Measurements from ENCODE around the gene CHCHD5. TPM values are rescaled to one million over a fixed set of nuclear protein-coding genes. Genes with fewer than 3 reads are reported as not detected.
"Not testable (repeated sequence)": the region's sequence is repeated elsewhere in the genome, so short reads cannot be mapped to it uniquely, and the experiment has no call there.

Gene CHCHD5
- total RNA-seq = 29.4 and 35.4 TPM in 2 replicates
- long read RNA-seq, transcript CHCHD5-201 (4 exons, 691 nt) = major isoform, 5 of 10 reads
- long read RNA-seq, partial matches to known transcripts = 0 of 10 reads
- long read RNA-seq, other reads (novel, unspliced or antisense) = 5 of 10 reads

DNA sequence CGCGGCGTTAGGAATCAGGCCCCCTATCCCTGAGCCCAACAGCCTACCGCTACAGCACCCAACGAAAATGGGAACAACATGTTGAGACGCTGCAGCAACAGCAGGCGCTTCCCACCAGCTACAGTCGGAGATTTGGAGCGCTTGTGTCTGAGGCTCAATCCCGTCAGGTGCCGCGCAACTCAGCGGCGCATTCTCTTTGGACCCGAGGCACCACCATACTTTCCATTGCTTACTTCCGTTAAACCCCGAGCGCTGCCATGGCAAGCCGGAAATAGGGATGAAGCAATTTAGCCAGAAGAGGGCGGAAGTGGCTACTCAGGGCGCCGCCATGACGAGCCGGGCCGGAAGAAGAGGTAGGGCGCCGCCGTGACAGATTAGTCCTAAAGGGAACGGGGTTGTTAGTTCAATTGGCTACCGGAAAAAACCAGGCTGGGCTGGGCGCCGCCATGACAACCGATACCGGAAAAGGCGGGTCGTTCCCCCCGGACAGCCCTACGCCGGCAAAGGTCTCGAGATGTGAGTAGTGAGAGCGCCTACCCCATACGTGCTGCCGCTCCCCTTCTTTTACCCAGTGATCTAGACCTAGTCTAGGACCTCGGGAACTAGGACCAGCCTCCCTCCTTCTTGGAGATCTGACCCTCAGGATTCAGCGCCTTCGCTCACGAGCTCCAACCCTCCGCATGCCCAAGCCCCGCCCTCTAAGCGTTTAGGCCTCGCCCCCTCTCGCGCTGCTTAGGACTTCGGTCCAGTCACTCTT is at the start of gene CHCHD5:
CHCHD5 (plus strand) TSS at position 476 of the 757 bp plus-strand sequence; CDS start at position 515, 39 bp downstream.
- H3K27me3 Mint-ChIP-seq (ENCODE audit: low read depth) = no peaks in the 10 kb centered on the region
- H3K9me3 Mint-ChIP-seq = no peaks in the 10 kb centered on the region
- H3K27ac Mint-ChIP-seq (ENCODE audit: unreplicated experiment) = peak within 1 kb of the TSS; percentile 99
- peaks cover 32% of the 10 kb centered on the region for H3K4me1 Mint-ChIP-seq
- H3K36me3 Mint-ChIP-seq (ENCODE audit: low read depth) = peaks cover 13% of the 10 kb centered on the region
- peak within 1 kb of the TSS; percentile 99 for H3K4me3 Mint-ChIP-seq
- DNase-seq (ENCODE audit: low read depth, low spot score) = peak; percentile 79
- peak; percentile 42 for TF ChIP-seq CTCF (conservative IDR thresholded peaks at IDR 0.05)

GRCh38 chr2:112534826-112535225 is 49.6 kb upstream of the CHCHD5 start:
- H3K4me3 Mint-ChIP-seq = no peak overlapping the region
- peak overlapping the region; percentile 57 for H3K27ac Mint-ChIP-seq (ENCODE audit: unreplicated experiment)
- H3K27me3 Mint-ChIP-seq (ENCODE audit: low read depth) = no peaks in the 10 kb centered on the region
- TF ChIP-seq CTCF (conservative IDR thresholded peaks at IDR 0.05) = no peak
- H3K9me3 Mint-ChIP-seq = no peaks in the 10 kb centered on the region
- peaks cover 18% of the 10 kb centered on the region for H3K36me3 Mint-ChIP-seq (ENCODE audit: low read depth)
- no peak for DNase-seq (ENCODE audit: low read depth, low spot score)
- peaks cover 6% of the 10 kb centered on the region for H3K4me1 Mint-ChIP-seq

- not testable (repeated sequence) for H3K9me3 Mint-ChIP-seq; H3K27ac Mint-ChIP-seq (ENCODE audit: unreplicated experiment); DNase-seq (ENCODE audit: low read depth, low spot score); H3K36me3 Mint-ChIP-seq (ENCODE audit: low read depth); H3K4me1 Mint-ChIP-seq; H3K27me3 Mint-ChIP-seq (ENCODE audit: low read depth)
- peak overlapping the region; percentile 29 for H3K4me3 Mint-ChIP-seq
Measured at GRCh38 chr2:112536665-112537064, 47.7 kb upstream of the CHCHD5 start.

GRCh38 chr2:112539306-112539705 is 45.1 kb upstream of the CHCHD5 start:
- H3K4me1 Mint-ChIP-seq = peaks cover 7% of the 10 kb centered on the region
- no peak for TF ChIP-seq CTCF (conservative IDR thresholded peaks at IDR 0.05)
- H3K27ac Mint-ChIP-seq (ENCODE audit: unreplicated experiment) = no peak overlapping the region
- no peaks in the 10 kb centered on the region for H3K27me3 Mint-ChIP-seq (ENCODE audit: low read depth)
- no peak for DNase-seq (ENCODE audit: low read depth, low spot score)
- peaks cover 2% of the 10 kb centered on the region for H3K36me3 Mint-ChIP-seq (ENCODE audit: low read depth)
- peak overlapping the region; percentile 59 for H3K4me3 Mint-ChIP-seq
- H3K9me3 Mint-ChIP-seq = no peaks in the 10 kb centered on the region

DNA sequence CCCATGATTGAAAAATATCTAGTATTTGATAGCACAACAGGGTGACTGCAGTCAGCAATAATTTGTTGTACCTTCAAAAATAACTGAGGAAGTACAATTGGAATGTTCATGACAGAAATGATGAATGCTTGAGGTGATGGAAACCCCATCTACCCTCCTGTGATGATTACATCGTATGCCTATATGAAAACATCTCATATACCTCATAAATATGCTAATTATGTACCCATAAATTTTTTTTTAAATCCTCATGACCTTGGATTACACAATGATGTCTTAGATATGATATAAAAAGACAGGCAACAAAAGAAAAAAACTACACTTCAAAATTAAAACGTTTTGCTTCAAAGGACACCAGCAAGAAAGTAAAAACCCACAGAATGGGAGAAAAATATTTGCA is 43.5 kb upstream of the CHCHD5 start:
- H3K4me3 Mint-ChIP-seq = no peak overlapping the region
- no peaks in the 10 kb centered on the region for H3K9me3 Mint-ChIP-seq
- H3K27ac Mint-ChIP-seq (ENCODE audit: unreplicated experiment) = no peak overlapping the region
- peaks cover 7% of the 10 kb centered on the region for H3K4me1 Mint-ChIP-seq
- no peaks in the 10 kb centered on the region for H3K36me3 Mint-ChIP-seq (ENCODE audit: low read depth)
- H3K27me3 Mint-ChIP-seq (ENCODE audit: low read depth) = no peaks in the 10 kb centered on the region
- no peak for DNase-seq (ENCODE audit: low read depth, low spot score)
- no peak for TF ChIP-seq CTCF (conservative IDR thresholded peaks at IDR 0.05)

Measured in neural crest cell (in vitro differentiated cells).